ENCODE data around the gene SULT2B1. TPM values are rescaled to one million over a fixed set of nuclear protein-coding genes. Genes with fewer than 3 reads are reported as not detected.

Gene SULT2B1
- total RNA-seq (not detected), polyA plus RNA-seq (under 1 TPM in 2 of 3 donors, not detected in 1; 0.06 to 0.23 TPM)
- long read RNA-seq, donor 1: 0 reads
- long read RNA-seq, donor 2: 0 reads

DNA sequence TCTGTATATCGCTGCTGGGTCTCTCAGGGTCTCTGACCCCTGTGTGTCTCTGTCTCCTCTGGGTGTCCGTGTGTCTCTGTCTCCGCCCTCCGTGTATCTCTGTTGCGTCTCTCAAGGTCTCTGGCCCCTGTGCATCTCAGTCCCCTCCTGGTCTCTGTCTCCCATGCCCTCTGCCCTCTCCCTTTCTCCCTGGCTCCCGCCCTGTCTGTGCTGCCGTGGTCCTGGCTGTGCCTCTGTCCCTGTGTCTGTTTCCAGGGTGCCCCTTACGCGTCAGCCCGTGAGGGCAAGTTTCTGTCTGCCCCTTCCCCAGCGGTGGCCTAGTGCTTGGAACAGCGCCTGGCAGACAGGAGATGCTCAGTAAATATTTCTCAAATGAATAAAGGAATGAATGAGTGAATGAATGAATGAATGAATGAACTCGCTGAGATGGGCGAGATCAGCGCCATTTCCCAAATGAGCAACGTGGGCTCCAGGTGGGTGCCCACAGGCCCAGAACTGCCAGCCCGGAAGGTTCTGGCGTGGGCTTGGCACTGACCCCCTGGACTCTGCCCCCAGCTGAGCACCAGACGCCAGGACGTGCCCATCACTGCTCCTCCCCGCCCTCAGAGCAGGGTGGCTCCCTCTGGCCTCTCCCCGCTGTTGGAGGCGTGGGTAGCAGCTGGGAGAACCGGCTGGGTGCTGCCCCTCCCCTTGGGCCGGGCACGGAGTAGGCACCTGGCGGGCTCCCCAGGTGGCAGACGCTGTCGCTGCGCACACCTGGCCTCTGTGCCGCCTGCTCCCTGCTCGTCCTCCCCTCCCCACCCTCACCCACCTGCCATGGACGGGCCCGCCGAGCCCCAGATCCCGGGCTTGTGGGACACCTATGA, at the start of gene SULT2B1:
TSS of gene SULT2B1 (plus strand) at position 736 of the 866 bp plus-strand sequence. CDS start at position 817, 81 bp downstream.
- Histone ChIP-seq H3K36me3 (ENCODE audit: insufficient read depth in 1 of 2, low read depth in 1 of 2) (no peaks in the 10 kb centered on the region), H3K27ac (no peak within 1 kb of the TSS), H3K27me3 (ENCODE audit: insufficient read depth in 3 of 3, low read length in 2 of 3) (peaks cover 0 to 5% (median 2%) of the 10 kb centered on the region in 3 donors), H3K9me3 (no peaks in the 10 kb centered on the region), H3K4me3 (no peak within 1 kb of the TSS), H3K4me1 (no peaks in the 10 kb centered on the region)
- WGBS, 3 donors: 53 to 60% (median 55%) methylated on average over 30 to 36 of the region's 36 CpGs
- TF ChIP-seq, protein P1, sequence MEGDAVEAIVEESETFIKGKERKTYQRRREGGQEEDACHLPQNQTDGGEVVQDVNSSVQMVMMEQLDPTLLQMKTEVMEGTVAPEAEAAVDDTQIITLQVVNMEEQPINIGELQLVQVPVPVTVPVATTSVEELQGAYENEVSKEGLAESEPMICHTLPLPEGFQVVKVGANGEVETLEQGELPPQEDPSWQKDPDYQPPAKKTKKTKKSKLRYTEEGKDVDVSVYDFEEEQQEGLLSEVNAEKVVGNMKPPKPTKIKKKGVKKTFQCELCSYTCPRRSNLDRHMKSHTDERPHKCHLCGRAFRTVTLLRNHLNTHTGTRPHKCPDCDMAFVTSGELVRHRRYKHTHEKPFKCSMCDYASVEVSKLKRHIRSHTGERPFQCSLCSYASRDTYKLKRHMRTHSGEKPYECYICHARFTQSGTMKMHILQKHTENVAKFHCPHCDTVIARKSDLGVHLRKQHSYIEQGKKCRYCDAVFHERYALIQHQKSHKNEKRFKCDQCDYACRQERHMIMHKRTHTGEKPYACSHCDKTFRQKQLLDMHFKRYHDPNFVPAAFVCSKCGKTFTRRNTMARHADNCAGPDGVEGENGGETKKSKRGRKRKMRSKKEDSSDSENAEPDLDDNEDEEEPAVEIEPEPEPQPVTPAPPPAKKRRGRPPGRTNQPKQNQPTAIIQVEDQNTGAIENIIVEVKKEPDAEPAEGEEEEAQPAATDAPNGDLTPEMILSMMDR (IDR thresholded peaks at IDR 0.05): no peak
- intact Hi-C loops (cut with DNase I): no loop called here
- DNase-seq (no peak), ATAC-seq (no peak)

DNA sequence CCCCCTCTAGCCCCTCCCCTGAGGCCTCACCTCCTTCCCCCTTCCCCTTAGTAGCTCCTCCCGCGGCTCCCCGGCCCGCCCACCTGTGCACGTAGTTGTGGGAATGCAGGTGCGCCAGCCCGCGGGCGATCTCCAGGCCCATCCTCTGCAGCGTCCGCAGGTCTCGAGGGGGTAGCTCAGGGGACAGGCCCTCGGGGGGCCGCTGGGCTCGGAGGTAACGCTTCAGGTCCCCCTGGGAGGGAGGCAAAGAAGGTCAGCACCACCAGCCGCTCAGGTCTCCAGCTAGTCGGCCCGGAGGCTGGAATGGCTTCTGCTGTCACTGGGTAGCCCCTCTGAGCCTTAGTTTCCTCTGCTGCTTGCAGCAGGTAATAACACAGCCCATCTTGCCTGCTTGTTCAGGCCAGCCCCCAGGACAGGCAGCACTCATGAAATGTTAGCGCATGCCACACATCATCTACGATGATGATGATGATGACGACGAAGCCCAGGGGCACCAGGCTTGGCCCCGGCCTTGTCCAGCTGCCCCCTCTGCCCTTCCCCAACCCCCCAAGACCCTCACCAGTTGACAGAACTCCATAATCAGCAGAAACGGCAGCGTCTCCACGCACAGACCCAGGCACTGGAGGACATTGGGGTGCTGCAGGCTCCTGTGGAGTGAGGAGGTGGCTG, 49.5 kb upstream of the SULT2B1 start:
- DNase-seq (no peak), ATAC-seq (peak in 1 of 4 donors; percentile 9)
- Histone ChIP-seq H3K27ac (no peak overlapping the region), H3K4me3 (no peak overlapping the region), H3K27me3 (ENCODE audit: insufficient read depth in 3 of 3, low read length in 2 of 3) (peaks cover 0 to 39% (median 19%) of the 10 kb centered on the region in 3 donors), H3K36me3 (ENCODE audit: insufficient read depth in 1 of 2, low read depth in 1 of 2) (no peaks in the 10 kb centered on the region), H3K4me1 (no peaks in the 10 kb centered on the region), H3K9me3 (no peaks in the 10 kb centered on the region)
- TF ChIP-seq, protein P1 (IDR thresholded peaks at IDR 0.05): no peak
- intact Hi-C loops (cut with DNase I): no loop called here
- 32 to 37% (median 36%) methylated on average over 23 to 27 of the region's 27 CpGs for WGBS, 3 donors

DNA sequence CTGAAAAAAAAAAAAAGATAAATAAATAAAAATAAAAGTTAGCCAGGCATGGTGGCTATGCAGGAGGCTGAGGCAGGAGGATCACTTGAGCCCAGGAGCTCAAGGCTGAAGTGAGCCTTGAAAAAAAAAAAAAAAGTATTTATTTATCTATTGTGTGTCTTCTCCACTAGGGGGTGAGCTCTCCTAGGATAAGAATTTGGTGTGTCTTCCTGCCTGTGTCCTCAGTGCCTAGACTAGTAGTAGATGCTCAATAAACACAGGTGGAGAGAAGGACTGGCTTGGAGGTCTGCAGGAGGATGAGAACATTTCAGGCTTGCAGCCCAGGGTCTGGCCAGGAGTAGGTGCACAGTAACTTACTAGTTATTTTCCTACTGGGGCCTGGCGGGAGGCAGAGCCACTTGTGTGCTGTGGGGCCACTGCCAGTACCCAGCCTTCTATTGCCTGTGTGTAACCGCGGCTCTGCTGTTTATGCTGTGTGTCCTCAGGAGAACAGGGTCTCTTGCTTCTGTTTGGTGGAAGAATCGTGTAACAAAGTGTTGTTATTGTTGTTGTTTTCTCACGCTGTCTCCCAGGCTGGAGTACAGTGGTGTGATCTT, 45.7 kb upstream of the SULT2B1 start:
- WGBS, 3 donors: 60 to 81% (median 67%) methylated on average over 5 of the region's 5 CpGs
- H3K27me3 ChIP-seq (ENCODE audit: insufficient read depth in 3 of 3, low read length in 2 of 3): peaks cover 0 to 8% (median 3%) of the 10 kb centered on the region in 3 donors
- DNase-seq: no peak
- no peak overlapping the region for H3K27ac ChIP-seq
- no peaks in the 10 kb centered on the region for H3K4me1 ChIP-seq
- TF ChIP-seq, protein P1 (IDR thresholded peaks at IDR 0.05): peak; percentile 48
- peak in 3 of 4 donors; percentile 26 to 52 (median 32) for ATAC-seq
- intact Hi-C loops (cut with DNase I): loop anchor here in 1 of 2 donors (5.0 kb wide), 1 partner anchor 76 kb away; no protein-coding TSS in a partner anchor
- no peaks in the 10 kb centered on the region for H3K36me3 ChIP-seq (ENCODE audit: insufficient read depth in 1 of 2, low read depth in 1 of 2)
- no peak overlapping the region for H3K4me3 ChIP-seq
- no peaks in the 10 kb centered on the region for H3K9me3 ChIP-seq

DNA sequence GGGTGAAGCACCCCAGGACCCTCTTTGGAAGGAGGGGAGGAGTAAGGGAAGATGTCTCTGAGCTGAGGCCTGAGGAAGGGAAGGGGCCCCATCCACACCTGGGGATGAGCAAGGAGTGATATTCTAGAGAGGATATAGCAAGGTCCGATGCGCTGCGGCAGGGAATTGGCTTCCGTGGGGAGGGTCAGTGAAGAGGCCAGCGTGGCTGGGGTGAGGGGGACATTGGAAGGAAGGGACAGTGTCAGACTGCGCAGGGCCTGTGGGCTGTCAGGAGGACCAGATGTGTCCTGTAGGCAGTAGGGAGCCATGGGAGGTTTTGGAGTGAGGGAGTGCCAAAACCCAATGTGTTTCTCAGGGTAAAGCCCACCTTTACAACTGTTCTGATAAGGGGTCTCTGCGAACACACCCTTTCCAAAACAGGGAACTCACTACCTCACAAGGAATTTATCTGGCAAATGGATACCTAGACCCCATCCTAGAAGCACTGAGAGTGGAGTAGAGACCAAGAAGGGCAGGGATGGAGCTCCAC, 44.0 kb upstream of the SULT2B1 start:
- intact Hi-C loops (cut with DNase I): loop anchor here in 1 of 2 donors (5.0 kb wide), 1 partner anchor 74 kb away; no protein-coding TSS in a partner anchor
- no peaks in the 10 kb centered on the region for H3K9me3 ChIP-seq
- H3K36me3 ChIP-seq (ENCODE audit: insufficient read depth in 1 of 2, low read depth in 1 of 2): no peaks in the 10 kb centered on the region
- TF ChIP-seq, protein P1 (IDR thresholded peaks at IDR 0.05): no peak
- H3K4me1 ChIP-seq: no peaks in the 10 kb centered on the region
- H3K4me3 ChIP-seq: no peak overlapping the region
- WGBS, 3 donors: 81 to 86% (median 83%) methylated on average over 7 of the region's 7 CpGs
- no peak for ATAC-seq
- DNase-seq: no peak
- peaks cover 0 to 21% (median 4%) of the 10 kb centered on the region in 3 donors for H3K27me3 ChIP-seq (ENCODE audit: insufficient read depth in 3 of 3, low read length in 2 of 3)
- no peak overlapping the region for H3K27ac ChIP-seq
